ENCODE measurements around the gene ARHGAP10.
A peak's percentile ranks its signal among the peaks of the same experiment; 100 is the strongest.
"Not testable (repeated sequence)": the region's sequence is repeated elsewhere in the genome, so short reads cannot be mapped to it uniquely, and the experiment has no call there.

ARHGAP10 gene

GRCh38 chr4:147794787-147795413 lies 63.0 kb downstream of the ARHGAP10 start:
- DNase-seq, result no peak

- DNase-seq, result not testable (repeated sequence)
These were observed 67.2 kb downstream of the ARHGAP10 start for GRCh38 chr4:147799057-147799456.

GRCh38 chr4:147799986-147800555 lies 68.2 kb downstream of the ARHGAP10 start:
- DNase-seq, result no peak

DNA sequence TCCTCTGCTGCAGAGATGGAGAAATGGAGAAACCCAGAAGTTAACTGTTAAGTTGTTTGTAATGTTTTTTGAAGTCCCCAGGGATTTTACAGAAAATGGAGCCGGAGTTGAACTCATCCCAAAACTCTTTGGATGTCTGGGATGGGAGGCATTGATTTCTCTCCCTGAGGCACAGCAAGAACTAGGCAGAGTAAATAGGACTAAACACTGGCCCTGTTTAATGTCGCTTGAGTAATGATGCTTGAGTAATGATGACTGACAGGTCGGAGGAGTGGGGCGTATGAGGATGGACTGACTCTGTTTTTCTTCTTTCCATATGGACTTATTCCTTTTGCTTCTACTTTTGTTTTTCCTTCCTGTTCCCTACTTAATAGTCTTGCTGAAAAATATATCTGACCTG lies 69.9 kb downstream of the ARHGAP10 start:
- DNase-seq, result peak; percentile 54

GRCh38 chr4:147802346-147802745 lies 70.5 kb downstream of the ARHGAP10 start:
- no peak for DNase-seq

GRCh38 chr4:147805946-147806345 lies 74.1 kb downstream of the ARHGAP10 start:
- DNase-seq, result no peak

GRCh38 chr4:147808447-147808846 lies 76.6 kb downstream of the ARHGAP10 start:
- DNase-seq, result no peak

GRCh38 chr4:147809211-147809610 lies 77.3 kb downstream of the ARHGAP10 start:
- DNase-seq, result no peak

DNA sequence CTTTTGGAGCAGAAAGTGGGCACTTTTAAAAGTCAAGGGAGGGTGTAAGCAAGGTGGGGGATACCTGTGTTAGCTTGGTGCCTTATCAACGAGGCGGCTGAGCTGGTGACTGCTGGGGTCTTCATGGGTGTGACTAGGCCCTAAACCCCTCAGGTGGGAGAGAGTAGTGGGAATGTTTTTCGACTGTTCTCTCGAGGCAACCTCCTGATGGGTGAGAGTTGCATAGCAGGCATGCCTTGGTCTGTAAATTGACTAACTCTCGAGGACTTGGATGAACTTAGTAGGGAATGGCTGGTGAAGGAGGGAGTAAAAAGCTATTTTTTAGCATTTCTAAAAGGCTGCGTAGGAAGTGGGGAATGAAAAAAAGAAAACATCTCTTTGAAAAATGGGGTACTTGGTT lies 80.0 kb downstream of the ARHGAP10 start:
- DNase-seq, result no peak

DNA sequence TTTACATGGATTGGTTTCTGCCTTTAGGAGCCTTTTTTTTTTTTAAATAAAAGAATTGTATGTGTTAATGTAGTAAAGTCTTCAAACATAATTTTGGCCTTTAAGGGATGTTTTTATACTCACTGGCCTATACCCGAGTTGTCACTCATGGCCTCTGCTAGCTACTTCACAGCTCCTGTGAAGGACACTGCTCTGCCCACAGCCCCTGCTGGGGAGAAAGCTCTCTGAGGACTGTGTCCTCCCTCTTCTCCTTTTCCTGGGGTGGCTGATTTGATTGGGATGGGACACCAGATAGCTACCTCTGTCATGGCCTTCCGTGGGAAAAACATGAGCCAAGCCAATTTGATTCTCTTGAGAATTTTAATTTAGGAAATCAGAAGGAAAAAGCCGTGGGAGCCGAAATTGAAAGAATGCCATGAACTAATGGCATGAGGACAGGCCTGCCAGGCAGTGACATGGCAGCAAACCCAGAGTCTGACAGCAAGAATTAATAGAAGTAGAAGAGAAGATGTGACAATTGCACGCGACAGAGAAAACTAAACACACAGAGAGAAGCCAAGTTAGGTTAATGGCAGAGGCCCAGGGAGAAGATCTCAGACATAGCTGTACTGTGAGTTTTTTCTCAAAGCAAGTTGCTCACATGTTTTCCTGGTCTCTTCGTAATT lies 81.4 kb downstream of the ARHGAP10 start:
- no peak for DNase-seq

DNA sequence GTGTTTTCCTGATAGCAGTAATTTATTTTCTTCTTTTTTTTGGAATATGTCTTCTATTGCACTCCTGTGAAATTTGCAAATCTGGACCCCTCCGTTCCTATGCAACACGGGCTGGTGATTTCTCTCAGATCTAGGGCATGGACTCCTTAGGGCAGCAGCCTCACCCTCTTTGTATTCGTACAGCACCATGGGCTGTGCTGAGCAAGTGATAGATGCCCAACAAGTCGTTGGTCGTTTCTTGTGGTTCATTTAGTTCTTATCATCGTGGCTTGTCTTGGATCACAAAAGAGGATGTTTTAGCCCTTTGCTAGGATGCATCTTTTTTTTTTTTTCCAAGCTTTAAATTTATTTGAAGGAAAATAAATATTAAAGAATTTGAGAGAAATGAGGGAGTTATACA lies 82.1 kb downstream of the ARHGAP10 start:
- no peak for DNase-seq

GRCh38 chr4:147814376-147814775 lies 82.5 kb downstream of the ARHGAP10 start:
- DNase-seq, result no peak

GRCh38 chr4:147815741-147816140 lies 83.9 kb downstream of the ARHGAP10 start:
- DNase-seq, result no peak

DNA sequence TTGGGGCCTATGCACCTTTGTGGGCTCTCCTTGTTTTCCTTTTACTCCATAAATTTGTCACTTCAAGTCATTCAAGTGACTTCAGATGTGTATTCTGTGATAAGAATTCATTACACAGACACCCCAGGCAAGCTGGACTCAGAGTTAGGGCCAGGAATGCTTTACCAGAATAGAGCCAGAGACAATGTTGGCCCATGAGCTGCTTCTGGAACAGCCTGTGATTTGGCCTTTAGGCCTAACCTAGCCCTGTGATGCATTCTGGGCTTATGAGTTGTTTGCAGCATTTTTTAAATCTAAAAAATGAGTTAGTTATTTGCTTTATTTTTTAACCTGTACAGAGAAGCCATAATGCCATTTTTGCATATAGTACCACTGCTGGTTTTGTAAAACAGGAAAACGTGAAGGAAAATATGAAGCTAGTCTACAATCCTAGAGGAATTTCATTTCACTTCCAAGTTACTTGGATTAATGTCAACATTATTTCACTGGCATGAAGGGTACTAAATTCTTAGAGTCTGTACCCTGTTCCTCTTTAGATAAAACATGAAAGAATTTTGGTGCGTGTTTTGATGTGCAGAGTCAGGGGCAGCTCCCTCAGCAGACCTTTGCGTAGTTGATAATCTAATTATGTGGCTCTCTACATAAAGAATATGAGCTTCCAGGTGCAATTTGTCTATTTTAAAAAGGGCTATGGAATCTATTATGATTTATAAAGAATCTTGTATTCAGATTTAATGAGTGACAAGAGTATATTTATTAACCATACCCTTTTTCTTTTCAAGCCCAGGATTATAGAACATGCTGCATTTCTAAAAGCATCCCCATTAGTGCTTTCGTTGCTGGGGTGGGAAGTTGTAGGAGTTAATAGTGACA lies 84.7 kb downstream of the ARHGAP10 start:
- no peak for DNase-seq

GRCh38 chr4:147820975-147821374 lies 89.1 kb downstream of the ARHGAP10 start:
- no peak for DNase-seq

- DNase-seq, result no peak
These were observed 89.7 kb downstream of the ARHGAP10 start for GRCh38 chr4:147821555-147821954.

GRCh38 chr4:147822128-147822527 lies 90.2 kb downstream of the ARHGAP10 start:
- no peak for DNase-seq

DNA sequence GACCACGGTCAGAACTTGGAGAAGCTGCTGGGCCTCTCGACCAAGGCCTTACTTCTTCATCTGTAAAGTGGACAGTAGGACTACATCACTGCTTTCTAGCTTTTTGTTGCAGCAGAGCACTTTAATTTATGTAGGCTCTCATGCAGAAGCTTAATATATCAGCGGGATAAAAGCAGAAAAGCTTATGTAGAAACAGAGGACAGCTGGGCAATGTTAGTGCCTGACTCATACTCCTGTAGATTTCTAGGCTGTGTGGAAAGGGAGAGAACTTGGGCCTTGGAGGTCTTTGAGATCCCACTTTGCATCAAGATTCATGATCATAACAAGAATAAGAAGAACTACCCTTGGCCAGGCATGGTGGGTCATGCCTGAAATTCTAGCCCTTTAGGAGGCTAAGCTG lies 91.2 kb downstream of the ARHGAP10 start:
- DNase-seq, result no peak

DNA sequence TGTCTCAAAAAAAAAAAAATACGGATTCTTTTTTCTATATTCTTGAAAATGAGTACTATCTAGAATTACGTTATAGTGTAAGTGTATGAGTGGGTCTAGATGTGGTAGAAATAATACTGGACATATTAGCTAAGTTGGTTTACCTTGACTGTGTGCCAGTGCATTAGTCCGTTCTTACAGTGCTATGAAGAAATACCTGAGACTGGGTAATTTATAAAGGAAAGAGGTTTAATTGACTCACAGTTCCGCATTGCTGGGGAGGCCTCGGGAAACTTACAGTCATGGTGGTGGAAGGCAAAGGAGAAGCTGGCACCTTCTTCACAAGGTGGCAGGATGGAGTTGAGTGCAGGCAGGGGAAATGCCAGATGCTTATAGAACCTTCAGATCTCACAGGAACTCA lies 92.4 kb downstream of the ARHGAP10 start:
- DNase-seq, result no peak

GRCh38 chr4:147824884-147825283 lies 93.0 kb downstream of the ARHGAP10 start:
- no peak for DNase-seq

DNA sequence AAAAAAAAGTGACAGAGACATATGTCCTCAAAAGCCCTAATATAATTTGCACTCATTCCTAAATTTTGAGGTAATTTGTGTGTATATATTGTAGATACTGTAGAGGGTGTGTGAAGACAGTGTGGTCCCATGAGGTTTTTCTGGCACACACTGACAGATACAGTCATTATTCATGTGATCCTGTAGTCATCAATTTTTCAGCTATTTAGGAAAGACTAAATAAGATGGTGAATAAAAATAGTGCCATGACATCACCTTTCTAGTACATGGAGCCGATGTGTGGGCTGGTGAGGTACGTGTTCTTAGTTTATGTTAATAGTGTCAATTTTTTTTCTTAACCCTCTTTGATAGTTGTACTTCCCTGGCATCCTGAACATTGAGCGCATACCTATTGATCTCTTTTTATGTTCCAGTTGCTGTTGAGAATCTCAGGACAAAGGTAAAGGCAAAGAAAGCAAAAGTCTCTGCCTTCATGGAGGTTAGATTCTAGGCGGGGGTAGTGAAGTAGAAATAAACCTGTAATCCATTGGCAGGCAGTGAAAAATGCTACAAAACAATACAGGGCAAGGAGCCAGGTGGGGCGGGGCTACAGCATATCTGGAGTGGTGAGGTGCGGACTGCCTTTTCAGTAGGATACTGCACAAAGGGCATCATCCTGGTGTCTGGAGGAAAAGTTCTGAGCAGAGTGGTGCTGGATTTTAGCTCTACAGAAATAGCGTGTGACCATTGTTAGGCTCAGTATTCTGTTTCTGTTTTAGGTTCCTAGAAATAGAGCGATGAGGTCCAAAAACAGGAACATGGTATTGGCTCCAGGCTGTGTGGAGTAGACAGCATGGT lies 93.8 kb downstream of the ARHGAP10 start:
- DNase-seq, result no peak

- DNase-seq, result no peak
These were observed 94.4 kb downstream of the ARHGAP10 start for GRCh38 chr4:147826288-147826646.

Measured in retina (tissue), 1 donor.